ENCODE results near the gene CEP57L1. TPM values are rescaled to one million over a fixed set of nuclear protein-coding genes. Genes with fewer than 3 reads are reported as not detected.

The CEP57L1 gene
- total and polyA plus RNA-seq, 4 donors = 3.8 to 22.1 (median 10.2) TPM

GRCh38 chr6:109091314-109092024, 3.8 kb upstream of the CEP57L1 start:
- no peak overlapping the region for H3K4me3 ChIP-seq (ENCODE audit: low read depth in 1 of 3, low read length in 3 of 3)

More at GRCh38 chr6:109091314-109092024, 3.8 kb upstream of the CEP57L1 start:
- no peaks in the 10 kb centered on the region for H3K27me3 ChIP-seq (ENCODE audit: control insufficient read depth in 4 of 4, insufficient read depth in 4 of 4, low read length in 3 of 4)
- no peaks in the 10 kb centered on the region for H3K9me3 ChIP-seq (ENCODE audit: control insufficient read depth in 4 of 4, low read length in 3 of 4)
- WGBS = 94% methylated on average over 5 of the region's 5 CpGs
- peaks cover 0 to 1% (median 0%) of the 10 kb centered on the region in 4 donors for H3K36me3 ChIP-seq (ENCODE audit: control insufficient read depth in 4 of 4, insufficient read depth in 3 of 4, low read depth in 1 of 4, low read length in 3 of 4)
- TF ChIP-seq, protein P1, sequence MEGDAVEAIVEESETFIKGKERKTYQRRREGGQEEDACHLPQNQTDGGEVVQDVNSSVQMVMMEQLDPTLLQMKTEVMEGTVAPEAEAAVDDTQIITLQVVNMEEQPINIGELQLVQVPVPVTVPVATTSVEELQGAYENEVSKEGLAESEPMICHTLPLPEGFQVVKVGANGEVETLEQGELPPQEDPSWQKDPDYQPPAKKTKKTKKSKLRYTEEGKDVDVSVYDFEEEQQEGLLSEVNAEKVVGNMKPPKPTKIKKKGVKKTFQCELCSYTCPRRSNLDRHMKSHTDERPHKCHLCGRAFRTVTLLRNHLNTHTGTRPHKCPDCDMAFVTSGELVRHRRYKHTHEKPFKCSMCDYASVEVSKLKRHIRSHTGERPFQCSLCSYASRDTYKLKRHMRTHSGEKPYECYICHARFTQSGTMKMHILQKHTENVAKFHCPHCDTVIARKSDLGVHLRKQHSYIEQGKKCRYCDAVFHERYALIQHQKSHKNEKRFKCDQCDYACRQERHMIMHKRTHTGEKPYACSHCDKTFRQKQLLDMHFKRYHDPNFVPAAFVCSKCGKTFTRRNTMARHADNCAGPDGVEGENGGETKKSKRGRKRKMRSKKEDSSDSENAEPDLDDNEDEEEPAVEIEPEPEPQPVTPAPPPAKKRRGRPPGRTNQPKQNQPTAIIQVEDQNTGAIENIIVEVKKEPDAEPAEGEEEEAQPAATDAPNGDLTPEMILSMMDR (IDR thresholded peaks at IDR 0.05; ENCODE audit: low read depth, low read length, missing input control) = no peak
- TF ChIP-seq, protein P2, sequence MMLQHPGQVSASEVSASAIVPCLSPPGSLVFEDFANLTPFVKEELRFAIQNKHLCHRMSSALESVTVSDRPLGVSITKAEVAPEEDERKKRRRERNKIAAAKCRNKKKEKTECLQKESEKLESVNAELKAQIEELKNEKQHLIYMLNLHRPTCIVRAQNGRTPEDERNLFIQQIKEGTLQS (IDR thresholded peaks at IDR 0.05) = no peak
- TF ChIP-seq FOXA2 (IDR thresholded peaks at IDR 0.05) (no peak), YY1 (IDR thresholded peaks at IDR 0.05) (no peak), EGR1 (IDR thresholded peaks at IDR 0.05; ENCODE audit: low read depth in 2 of 2) (no peak), RAD21 (IDR thresholded peaks at IDR 0.05) (no peak), FOXA1 (IDR thresholded peaks at IDR 0.05) (no peak), JUND (IDR thresholded peaks at IDR 0.05) (no peak), GABPA (IDR thresholded peaks at IDR 0.05 in 1 of 2, conservative IDR thresholded peaks at IDR 0.05 in 1 of 2) (no peak), RXRA (IDR thresholded peaks at IDR 0.05) (no peak), SP1 (IDR thresholded peaks at IDR 0.05) (no peak), NR2F2 (IDR thresholded peaks at IDR 0.05) (no peak), TAF1 (conservative IDR thresholded peaks at IDR 0.05) (no peak), HNF4A (conservative IDR thresholded peaks at IDR 0.05) (no peak), HNF4G (IDR thresholded peaks at IDR 0.05) (no peak)
- TF ChIP-seq, protein P3, sequence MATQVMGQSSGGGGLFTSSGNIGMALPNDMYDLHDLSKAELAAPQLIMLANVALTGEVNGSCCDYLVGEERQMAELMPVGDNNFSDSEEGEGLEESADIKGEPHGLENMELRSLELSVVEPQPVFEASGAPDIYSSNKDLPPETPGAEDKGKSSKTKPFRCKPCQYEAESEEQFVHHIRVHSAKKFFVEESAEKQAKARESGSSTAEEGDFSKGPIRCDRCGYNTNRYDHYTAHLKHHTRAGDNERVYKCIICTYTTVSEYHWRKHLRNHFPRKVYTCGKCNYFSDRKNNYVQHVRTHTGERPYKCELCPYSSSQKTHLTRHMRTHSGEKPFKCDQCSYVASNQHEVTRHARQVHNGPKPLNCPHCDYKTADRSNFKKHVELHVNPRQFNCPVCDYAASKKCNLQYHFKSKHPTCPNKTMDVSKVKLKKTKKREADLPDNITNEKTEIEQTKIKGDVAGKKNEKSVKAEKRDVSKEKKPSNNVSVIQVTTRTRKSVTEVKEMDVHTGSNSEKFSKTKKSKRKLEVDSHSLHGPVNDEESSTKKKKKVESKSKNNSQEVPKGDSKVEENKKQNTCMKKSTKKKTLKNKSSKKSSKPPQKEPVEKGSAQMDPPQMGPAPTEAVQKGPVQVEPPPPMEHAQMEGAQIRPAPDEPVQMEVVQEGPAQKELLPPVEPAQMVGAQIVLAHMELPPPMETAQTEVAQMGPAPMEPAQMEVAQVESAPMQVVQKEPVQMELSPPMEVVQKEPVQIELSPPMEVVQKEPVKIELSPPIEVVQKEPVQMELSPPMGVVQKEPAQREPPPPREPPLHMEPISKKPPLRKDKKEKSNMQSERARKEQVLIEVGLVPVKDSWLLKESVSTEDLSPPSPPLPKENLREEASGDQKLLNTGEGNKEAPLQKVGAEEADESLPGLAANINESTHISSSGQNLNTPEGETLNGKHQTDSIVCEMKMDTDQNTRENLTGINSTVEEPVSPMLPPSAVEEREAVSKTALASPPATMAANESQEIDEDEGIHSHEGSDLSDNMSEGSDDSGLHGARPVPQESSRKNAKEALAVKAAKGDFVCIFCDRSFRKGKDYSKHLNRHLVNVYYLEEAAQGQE (IDR thresholded peaks at IDR 0.05) = no peak
- TF ChIP-seq, protein P4, sequence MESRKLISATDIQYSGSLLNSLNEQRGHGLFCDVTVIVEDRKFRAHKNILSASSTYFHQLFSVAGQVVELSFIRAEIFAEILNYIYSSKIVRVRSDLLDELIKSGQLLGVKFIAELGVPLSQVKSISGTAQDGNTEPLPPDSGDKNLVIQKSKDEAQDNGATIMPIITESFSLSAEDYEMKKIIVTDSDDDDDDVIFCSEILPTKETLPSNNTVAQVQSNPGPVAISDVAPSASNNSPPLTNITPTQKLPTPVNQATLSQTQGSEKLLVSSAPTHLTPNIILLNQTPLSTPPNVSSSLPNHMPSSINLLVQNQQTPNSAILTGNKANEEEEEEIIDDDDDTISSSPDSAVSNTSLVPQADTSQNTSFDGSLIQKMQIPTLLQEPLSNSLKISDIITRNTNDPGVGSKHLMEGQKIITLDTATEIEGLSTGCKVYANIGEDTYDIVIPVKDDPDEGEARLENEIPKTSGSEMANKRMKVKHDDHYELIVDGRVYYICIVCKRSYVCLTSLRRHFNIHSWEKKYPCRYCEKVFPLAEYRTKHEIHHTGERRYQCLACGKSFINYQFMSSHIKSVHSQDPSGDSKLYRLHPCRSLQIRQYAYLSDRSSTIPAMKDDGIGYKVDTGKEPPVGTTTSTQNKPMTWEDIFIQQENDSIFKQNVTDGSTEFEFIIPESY (IDR thresholded peaks at IDR 0.05) = no peak
- TF ChIP-seq, protein P5, sequence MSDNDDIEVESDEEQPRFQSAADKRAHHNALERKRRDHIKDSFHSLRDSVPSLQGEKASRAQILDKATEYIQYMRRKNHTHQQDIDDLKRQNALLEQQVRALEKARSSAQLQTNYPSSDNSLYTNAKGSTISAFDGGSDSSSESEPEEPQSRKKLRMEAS (IDR thresholded peaks at IDR 0.05) = no peak
- no peak for DNase-seq (ENCODE audit: low spot score)
- H3K9ac ChIP-seq (ENCODE audit: low read depth in 1 of 2, low read length in 2 of 2) = no peak overlapping the region
- H3K4me1 ChIP-seq (ENCODE audit: control insufficient read depth in 4 of 4, insufficient read depth in 4 of 4, low read length in 3 of 4) = peaks cover 3 to 54% (median 29%) of the 10 kb centered on the region in 4 donors
- H3K27ac ChIP-seq (ENCODE audit: low read depth in 1 of 2, low read length in 2 of 2) = no peak overlapping the region

Data from liver (tissue), 9 donors.